GM19351 (cell line): ENCODE measurements around the gene CCDC175.

ENCODE experiments used
- ATAC-seq: cut with Tn5 transposase; IDR thresholded peaks from one replicate; pipeline ENCODE4 v1.9.1; 2021; ENCODE audit warnings: mild to moderate bottlenecking, moderate library complexity; ENCODE audit not compliant: unreplicated experiment

Gene CCDC175

DNA sequence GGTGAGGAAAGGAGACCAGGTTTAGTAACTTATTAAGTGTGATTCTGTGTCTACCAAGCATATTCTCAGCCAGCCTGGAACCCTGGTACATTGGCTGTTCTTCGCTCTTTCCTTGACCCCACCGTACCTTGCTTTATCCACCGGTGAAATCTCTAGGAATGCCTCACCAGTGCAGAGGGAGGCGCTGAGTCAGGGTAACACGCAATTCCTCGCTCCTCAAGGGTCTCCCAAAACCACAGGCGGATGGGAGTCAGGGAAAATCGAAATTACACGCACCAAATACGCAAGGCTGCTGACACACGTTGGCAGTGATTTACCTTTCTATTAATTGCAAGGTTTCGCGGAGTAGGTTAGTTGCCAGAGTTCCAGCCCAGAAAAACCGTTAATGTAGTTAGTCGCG lies 93.2 kb downstream of the CCDC175 start:
- no peak for ATAC-seq

DNA sequence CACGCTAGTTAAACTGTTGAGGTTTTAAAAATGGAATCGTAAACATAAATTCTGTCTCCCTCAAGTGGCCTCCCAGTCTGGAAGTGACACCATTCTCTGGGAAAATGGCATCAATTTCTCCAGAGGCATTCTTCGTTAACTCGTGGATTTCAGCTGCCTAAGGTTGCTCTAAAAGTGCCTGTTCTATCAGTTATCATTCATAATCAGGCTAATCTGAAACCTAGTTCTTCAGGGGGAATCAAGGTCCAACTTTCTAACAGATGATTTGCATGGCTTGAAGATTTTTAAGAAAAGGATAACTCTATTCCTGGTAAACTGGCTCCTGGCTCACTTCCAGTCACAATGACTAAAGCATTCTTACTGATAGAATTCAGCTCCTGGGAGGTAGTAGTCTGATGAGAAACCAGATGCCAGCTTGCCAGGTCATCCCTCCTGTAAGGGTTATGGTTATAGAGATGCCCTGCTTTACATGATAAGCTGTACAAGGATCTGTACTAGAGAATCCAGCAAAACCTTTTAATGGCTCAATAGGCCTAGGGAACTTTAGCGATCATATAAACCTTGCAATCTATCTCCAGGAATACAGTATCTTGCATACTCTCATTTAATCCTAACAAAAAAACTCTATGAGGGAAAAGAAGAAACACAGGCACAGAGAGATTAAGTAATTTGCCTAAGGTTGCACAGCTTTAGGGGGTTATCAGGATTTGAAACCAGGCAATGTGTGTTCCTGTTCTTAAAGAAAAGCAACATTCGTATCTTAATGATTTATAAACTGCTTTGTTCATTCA lies 93.9 kb downstream of the CCDC175 start:
- ATAC-seq = no peak

DNA sequence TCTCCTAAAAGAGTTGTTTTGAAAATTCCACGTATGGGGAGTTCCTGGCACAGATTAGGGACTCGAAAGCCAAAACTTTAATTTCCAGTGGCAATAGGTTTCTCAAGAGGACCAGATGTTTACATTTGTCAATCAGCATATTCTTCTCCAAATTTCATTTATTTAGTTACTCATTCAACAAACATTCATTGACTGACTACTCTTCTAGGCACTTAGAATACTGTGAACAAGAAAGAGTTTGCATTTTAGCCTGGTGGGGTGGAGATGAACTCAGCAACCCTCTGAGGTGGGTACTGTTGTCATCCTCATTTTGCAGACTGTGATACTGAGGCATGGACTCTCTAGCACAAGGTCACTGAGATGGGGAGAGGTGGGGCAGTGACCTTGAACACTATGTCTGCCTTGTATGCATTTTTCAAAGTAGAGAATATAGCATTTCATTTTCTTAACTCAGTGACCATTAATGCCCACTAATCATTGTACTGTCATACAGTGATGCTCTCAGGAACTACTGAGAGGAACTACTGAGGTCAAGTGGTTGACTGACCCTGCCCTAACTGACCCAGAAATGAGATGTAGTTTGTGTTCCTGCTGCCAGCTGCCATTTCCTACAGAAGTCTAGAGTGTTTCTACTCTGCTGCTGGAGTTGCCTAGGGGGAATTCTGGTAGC lies 94.6 kb downstream of the CCDC175 start:
- no peak for ATAC-seq

DNA sequence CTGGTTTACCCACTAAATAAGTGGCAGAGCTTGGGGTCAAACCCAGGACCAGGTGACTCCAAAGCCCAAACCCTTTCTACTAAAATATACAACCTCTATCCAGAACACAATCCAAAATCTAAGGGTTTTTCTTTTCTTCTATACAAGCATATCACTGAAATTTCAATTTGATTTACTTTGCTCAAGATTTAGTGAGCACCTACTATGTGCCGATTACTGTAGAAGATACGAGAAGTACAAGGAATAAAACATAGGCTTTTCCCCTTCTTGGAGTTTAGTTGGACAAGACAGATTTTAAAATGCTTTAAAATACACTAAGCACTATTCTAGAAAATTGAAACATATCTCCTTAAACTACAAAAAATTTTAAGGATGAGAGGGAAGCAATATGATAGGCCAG lies 95.2 kb downstream of the CCDC175 start:
- no peak for ATAC-seq

DNA sequence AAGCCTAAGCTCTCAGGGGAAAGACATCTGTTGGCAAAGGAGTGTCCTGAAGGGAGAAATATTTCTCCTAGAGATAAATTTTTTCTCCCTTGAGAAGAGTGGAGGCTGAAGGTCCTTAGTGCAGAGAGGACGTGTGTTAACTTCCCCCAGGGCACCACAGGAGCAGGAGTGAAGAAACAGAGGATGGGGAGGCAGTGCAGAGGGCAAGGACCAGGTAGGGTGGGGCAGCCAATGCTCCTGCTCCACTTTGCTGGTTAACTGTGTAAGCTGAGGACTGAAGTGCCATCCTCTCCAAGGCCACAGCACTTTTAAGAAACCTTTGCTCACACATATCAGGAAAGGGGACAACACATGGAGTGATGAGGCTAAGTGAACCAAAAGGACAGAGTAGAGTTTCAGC lies 96.4 kb downstream of the CCDC175 start:
- no peak for ATAC-seq

DNA sequence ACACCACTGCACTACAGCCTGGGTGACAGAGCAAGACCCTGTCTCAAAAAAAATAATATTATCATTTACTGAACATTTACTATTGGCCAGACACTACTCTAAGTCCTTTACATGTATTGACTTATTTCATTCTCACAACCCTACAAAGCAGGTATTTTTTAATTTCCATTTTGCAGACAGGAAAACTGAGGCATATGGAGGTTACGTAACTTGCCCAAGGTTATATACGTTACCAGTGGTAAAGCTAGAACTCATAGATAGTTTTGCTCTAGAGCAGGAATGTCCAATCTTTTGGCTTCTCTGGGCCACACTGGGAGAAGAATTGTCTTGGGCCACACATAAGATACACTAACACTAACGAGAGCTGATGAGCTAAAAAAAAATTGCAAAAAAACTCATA lies 98.1 kb downstream of the CCDC175 start:
- ATAC-seq = no peak

DNA sequence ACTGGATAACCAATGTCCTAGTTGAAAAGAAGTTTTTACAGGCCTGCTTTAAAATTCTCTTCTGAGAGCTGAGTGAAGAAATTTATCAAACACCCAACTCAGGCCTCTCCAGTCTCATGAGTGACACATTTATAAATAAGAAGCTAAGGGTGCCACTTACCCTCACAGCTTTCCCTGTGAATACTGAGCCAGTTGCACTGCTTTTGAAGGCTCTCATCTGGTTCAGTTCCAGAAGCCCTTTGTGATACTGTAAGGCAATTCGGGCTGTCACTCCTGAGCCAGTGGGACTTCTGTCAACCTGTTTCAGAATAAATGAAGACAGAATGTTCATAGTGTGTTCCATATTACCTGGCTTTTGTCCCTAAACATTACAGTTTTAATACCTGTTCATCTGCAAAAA lies 100.9 kb downstream of the CCDC175 start:
- ATAC-seq = no peak

DNA sequence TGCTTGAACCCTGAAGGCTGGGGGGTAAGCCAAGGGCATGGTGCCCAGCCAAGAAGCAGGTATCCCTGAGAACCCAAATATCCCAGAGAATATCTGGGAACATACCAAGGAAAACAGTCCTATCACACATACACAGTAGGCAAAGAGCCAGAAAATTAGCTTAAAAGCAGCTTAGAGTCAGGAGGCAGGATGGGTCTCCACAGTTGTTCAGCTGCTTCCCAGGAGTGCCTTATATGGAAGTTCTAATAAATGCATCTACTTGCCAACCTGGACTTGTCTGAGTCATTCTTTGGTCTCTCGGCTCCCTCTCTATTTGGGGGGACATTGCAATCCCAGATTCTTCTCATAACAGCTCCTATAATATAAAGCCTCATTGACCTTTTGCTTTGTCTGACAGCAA lies 102.4 kb downstream of the CCDC175 start:
- no peak for ATAC-seq

DNA sequence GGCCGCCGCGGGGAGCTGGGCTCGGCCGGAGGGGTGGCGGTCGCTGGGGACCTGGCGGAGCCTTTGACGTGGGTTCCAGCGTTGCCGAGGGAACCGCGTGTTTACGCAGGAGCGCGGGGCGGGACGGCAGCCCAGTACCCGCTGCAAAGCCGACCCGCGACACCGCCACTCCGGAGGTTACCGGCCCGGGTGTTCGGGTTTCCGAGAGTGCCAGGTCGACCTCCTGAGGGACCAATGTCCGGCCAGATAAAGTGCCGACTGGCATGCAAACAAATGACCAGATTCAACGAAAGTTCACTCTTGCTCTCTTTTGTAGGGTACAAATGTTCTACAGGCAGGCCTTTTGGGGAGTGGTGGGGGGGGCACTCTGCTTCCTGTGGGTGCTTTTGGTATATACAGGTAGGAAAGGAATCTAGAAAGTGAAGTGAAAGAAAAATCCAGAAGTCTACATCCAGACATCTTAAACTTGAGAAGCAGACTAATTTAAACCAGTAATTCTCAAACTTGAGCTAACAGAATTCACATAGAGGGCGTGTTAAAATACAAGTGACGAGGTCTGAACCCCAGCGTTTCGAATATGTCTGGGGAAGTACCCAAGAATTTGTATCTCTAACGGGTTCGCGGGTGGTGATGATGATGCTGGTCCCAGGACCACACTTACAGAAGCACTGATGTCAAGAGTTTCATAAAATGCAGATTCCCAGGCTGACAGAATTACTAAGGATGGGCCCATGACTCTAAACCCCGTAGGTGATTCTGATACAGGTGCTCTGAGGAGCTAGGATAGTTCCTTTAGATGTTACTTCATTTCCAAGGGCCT lies 111.1 kb downstream of the CCDC175 start, which contains the start of gene GPR135:
GPR135 (minus strand) TSS at position 65 of the 820 bp plus-strand sequence. CDS start 154 bp downstream, outside the sequence.
- peak; percentile 38 for ATAC-seq

DNA sequence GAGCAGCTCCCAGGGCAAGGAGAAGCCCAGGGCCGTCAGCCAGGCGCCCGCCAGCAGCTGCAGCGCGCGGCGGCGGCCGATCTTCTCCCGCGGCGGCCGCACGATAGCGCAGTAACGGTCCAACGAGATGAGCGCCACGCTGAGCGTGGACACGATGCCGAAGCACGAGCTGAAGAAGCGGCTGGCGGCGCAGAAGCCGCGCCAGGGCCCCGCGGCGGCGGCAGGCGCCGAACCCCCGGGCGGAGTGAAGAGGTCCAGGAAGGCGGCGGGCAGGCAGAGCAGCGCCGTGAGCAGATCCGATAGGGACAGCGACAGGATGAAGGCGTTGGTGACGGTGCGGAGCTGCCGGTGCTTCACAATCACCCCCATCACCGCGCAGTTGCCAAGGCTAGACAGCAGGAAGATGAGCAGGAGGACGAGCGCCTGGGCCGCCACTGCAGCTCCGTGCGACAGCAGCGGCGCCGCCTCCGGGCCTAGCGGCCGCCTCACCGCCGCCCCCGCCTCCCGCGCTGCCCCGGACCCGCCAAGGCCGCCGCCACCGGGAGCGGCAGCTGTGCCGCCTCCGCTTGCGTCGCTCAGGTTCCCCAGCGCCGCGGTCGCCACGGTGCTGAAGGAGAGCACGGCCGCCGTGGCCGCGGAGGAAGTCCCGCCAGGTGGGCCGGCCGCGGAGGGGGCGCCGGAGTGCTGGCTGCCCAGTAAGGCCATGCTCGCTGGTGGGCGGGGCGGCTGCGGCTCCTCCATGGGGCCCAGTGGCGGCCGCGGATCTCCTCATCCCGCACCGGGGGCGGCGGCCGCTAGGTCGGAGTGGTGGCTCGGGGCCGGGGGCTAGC lies 111.9 kb downstream of the CCDC175 start:
- ATAC-seq = peak; percentile 63

DNA sequence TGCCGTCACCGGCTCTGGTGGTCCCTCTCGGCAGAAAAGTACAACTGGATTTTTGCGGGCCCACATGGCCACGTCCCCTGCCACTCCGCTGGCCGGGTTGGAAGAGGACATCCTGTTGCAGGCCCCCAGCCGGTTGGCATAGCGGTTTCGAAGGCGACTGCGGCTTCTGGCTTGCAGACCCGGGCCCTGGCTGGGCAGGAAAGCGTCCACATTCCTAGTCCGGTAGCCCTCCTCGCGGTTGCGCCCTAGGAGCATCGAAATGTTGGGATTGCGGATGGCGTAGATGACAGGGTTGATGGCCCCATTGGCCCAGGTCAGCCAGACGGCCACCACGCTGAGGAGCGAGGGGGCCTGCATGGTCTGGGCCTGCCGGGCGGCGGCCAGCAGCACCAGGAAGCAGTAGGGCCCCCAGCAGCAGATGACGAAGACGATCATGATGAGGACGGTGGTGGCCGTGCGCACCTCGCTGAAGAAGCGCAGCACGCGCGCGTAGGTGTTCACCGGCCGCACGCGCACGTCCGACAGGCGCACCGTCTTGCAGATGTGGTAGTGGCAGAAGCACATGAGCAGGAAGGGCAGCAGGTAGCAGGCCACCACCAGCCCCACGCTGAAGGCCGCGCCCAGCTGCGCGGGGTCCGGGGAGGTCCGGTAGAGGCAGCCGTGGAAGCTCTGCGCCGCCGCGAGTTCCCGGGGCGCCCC lies 112.7 kb downstream of the CCDC175 start:
- peak; percentile 35 for ATAC-seq

DNA sequence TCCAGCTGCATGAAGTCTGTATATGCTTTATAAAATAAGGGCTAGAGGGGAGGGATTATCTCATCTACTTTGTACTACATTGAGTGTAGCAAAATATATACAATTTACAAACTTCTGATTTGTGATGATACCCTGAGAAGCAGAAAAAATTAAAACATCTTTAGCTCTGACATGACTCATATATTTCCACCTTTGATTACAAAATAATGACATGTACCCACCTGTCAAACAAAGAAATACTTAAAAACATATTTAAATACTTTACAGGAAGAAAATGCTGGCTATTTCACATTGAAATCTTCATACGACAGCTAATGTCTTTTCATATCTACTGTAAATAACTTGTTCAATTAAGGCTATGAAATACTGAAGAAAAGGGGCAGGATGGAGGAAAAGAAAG lies 114.7 kb downstream of the CCDC175 start:
- no peak for ATAC-seq

DNA sequence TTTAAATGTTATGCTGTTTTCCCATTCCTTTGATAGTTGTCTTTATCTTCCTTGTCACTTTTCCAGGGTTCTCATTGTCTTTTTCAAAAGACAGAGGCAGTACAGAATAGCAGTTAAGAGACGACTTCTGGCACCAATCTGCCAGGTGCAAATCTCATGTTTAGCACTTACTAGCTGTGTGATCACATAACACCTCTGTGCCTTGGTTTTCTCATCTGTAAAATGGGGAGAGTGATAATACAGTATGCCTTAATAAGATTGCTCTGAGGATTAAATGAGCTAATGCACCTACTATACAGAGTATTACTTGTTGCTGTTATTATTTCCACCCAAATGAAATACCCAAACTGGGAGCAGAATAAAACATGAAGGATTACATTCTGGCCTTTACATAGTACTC lies 116.2 kb downstream of the CCDC175 start:
- no peak for ATAC-seq

DNA sequence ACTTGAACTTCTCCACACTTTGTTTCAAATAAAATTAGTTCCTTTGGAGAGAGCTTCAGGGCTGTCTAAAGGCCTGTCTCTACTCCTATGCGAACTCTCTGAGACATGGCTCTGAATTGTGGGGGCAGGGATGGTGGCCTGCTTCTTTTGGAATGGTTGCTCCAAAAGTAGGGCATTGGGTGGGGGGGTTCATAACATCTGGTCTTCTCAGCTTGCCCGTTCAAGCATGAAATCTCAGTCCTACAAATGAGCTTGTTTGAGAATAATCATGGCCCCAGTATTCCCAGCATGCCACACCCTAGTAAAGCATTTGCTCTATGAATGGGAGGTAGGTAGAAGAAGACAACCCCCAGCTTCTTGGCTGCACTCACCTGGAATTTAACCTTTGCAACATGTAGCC lies 118.1 kb downstream of the CCDC175 start:
- no peak for ATAC-seq

DNA sequence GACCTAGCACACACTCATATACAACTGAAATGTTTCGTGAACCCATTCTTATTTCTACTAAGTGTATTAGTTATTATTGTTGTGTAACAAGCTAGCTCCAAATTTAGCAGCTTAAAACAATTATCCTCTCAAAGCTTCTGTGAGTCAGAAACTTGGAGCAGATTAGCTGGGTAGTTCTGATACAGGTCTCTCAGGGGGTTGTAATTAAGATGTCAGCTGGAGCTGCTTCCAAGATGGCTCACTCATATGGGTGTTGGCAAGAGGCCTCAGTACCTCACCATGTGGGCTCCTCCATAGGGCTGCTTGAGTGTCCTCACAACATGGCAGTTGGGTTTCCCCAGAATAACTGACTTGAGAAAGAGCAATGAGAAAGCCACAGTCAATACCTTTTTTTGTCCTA lies 121.2 kb downstream of the CCDC175 start:
- no peak for ATAC-seq
